ENCODE results near the gene HRH3.
A peak's percentile ranks its signal among the peaks of the same experiment; 100 is the strongest.

Gene HRH3

GRCh38 chr20:62182469-62183425 lies 37.3 kb downstream of the HRH3 start, which contains the start of gene MTG2 (continued):
- TF ChIP-seq PRDM2 (tag by site-specific recombination; IDR thresholded peaks at IDR 0.05; ENCODE audit: borderline replicate concordance): no peak
- TF ChIP-seq ZNF16 (tag by site-specific recombination; IDR thresholded peaks at IDR 0.05; ENCODE audit: low read depth): no peak
- TF ChIP-seq ZNF37A (tag by site-specific recombination; IDR thresholded peaks at IDR 0.05): no peak
- peak; percentile 13; the same call in 1 of the 2 replicates for TF ChIP-seq EGR2 (tag by site-specific recombination; IDR thresholded peaks at IDR 0.05; ENCODE audit: low read depth)
- TF ChIP-seq MYNN (tag by site-specific recombination; IDR thresholded peaks at IDR 0.05; ENCODE audit: borderline replicate concordance): no peak
- TF ChIP-seq ZNF449 (tag by site-specific recombination; IDR thresholded peaks at IDR 0.05): no peak; the same call in 1 of the 2 replicates
- TF ChIP-seq ZBTB20 (tag by site-specific recombination; IDR thresholded peaks at IDR 0.05): peak; percentile 87
- TF ChIP-seq ZNF561 (tag by site-specific recombination; IDR thresholded peaks at IDR 0.05; ENCODE audit: borderline replicate concordance): peak; percentile 22; the same call in 1 of the 2 replicates
- TF ChIP-seq ZNF433 (tag by site-specific recombination; IDR thresholded peaks at IDR 0.05; ENCODE audit: low read depth): no peak
- no peak for TF ChIP-seq ZNF354C (tag by site-specific recombination; IDR thresholded peaks at IDR 0.05; ENCODE audit: borderline replicate concordance, low read depth)
- TF ChIP-seq, protein P1, sequence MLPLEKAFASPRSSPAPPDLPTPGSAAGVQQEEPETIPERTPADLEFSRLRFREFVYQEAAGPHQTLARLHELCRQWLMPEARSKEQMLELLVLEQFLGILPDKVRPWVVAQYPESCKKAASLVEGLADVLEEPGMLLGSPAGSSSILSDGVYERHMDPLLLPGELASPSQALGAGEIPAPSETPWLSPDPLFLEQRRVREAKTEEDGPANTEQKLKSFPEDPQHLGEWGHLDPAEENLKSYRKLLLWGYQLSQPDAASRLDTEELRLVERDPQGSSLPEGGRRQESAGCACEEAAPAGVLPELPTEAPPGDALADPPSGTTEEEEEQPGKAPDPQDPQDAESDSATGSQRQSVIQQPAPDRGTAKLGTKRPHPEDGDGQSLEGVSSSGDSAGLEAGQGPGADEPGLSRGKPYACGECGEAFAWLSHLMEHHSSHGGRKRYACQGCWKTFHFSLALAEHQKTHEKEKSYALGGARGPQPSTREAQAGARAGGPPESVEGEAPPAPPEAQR (tag by site-specific recombination; IDR thresholded peaks at IDR 0.05): no peak
- no peak for TF ChIP-seq RBAK (tag by site-specific recombination; IDR thresholded peaks at IDR 0.05)
- TF ChIP-seq ZBTB26 (tag by site-specific recombination; optimal IDR thresholded peaks at IDR 0.05): peak; percentile 66
- TF ChIP-seq ZNF664 (tag by site-specific recombination; IDR thresholded peaks at IDR 0.05): no peak
- TF ChIP-seq GLI4 (tag by site-specific recombination; IDR thresholded peaks at IDR 0.05): no peak
- peak; percentile 85 for TF ChIP-seq ZNF518A (tag by site-specific recombination; conservative IDR thresholded peaks at IDR 0.05; ENCODE audit: low read depth)
- TF ChIP-seq ZNF423 (tag by site-specific recombination; IDR thresholded peaks at IDR 0.05): peak; percentile 48; the same call in 1 of the 2 replicates
- TF ChIP-seq PRDM4 (tag by site-specific recombination; IDR thresholded peaks at IDR 0.05): peak; percentile 14; the same call in 1 of the 2 replicates
- no peak for TF ChIP-seq GFI1B (tag by site-specific recombination; IDR thresholded peaks at IDR 0.05)
- no peak for TF ChIP-seq SETDB1 (IDR thresholded peaks at IDR 0.05; ENCODE audit: insufficient read length, low read length)

All from HEK293 (cell line).